Cerebellar nuclear complex (tissue), 1 donor: Measurements from ENCODE around the gene BSG.
"Not testable (repeated sequence)": the region's sequence is repeated elsewhere in the genome, so short reads cannot be mapped to it uniquely, and the experiment has no call there.

Experiments used
- DNase-seq, 2 experiments: peaks; one replicate each; lab custom pipeline; 2025; lab: John Stamatoyannopoulos, UW

The BSG gene

DNA sequence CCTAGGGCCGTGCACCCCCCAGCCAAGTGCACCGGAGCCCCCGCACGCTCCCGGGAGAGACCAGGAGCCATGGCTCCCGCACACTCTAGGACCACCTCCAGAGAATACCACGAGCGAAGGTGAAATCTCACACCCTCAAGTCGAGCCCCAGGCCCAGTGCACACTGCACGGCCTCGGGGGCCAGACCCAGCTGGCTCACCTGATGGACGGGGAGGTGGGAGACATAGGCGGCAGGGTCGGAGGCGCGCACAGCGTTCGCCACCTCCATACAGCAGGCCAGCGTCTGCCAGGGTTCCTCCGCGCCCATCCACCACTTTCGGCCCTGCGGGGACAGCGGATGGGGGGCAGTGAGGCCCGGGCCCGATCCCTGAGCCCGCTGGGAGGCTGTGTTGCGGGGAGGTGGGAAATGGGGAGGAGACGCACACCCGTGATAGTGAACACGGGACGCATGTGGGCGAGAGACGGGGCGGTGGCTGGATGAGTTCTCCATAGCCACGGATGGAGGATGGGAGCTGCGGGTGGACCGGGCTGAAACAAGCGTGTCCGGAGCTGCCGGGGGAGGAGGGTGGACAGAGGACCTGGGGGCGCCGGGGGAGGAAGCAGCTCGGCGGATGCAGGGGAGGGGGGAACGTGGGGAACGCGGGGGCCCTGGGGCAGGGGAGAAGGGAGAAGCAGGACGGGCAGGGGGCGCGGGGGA is 47.9 kb downstream of the BSG start:
- no peak for DNase-seq

DNA sequence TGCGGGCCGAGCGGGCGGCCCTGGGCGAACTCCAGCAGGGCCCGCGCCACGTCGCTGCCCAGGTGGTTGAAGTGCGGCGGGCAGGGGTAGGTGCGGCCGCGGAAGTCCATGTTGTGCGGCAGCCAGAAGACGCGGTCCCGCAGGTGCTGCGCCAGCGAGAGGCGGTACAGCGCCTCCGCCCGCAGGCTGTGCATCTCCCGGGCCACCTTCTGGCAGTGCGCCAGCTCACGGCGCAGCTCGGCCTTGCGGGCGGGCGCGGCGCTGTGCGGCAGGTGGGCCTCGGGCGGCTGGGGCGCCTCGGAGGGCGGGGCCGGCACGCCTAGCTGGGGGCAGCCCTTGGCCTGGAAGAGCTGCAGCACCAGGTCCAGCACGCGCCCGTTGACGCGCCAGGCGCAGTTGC is 48.8 kb downstream of the BSG start:
- DNase-seq, result not testable (repeated sequence)

- no peak for DNase-seq
Measured at GRCh38 chr19:621819-622218, 49.4 kb downstream of the BSG start.

DNA sequence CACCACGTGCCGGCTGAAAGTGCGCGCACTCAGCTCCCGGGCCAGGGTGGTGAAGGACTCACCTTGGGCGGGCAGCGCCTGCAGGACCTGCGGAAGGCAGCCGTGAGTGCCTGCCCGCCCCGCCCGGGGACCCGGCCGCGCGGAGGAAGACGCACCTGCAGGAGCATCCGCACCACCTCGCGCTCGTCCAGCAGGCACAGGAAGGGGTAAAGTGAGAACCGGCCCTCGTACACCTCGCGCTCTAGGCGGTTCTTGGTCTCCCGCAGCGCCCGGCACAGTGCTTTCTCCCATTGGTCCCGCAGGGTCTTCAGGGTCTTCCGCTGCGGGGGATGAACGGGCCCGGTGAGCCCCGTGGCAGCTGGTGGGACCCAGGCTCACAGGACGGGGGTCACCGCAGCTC is 50.3 kb downstream of the BSG start:
- DNase-seq, result no peak

- no peak for DNase-seq
Measured at GRCh38 chr19:623175-623916, 51.0 kb downstream of the BSG start.

DNA sequence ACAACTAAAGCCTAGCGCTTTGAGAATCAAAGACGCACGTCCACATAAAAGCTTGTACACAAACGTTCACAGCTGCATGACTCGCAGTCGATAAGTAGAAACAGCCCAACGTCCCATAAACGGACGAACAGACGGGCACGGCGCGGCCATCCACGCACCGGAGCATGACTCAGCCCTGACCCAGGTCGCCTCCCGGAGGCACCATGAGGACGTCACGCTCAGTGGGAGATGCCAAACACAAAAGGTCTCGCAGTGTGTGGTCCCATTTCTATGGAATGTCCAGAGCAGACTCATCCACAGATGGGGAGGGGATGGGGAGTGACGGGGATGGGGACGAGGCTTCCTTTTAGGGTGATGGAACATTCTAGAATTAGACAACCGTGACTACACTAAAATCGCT is 51.6 kb downstream of the BSG start:
- no peak for DNase-seq

GRCh38 chr19:624433-625109 is 52.2 kb downstream of the BSG start:
- DNase-seq, result no peak

- DNase-seq, result no peak
Measured at GRCh38 chr19:625257-625656, 52.9 kb downstream of the BSG start.

- not testable (repeated sequence) for DNase-seq
Measured at GRCh38 chr19:626566-626965, 54.2 kb downstream of the BSG start.

- no peak for DNase-seq
Measured at GRCh38 chr19:628168-628567, 55.8 kb downstream of the BSG start.

- not testable (repeated sequence) for DNase-seq
Measured at GRCh38 chr19:629515-629914, 57.1 kb downstream of the BSG start.

GRCh38 chr19:629961-630714 is 57.7 kb downstream of the BSG start:
- DNase-seq, result no peak

DNA sequence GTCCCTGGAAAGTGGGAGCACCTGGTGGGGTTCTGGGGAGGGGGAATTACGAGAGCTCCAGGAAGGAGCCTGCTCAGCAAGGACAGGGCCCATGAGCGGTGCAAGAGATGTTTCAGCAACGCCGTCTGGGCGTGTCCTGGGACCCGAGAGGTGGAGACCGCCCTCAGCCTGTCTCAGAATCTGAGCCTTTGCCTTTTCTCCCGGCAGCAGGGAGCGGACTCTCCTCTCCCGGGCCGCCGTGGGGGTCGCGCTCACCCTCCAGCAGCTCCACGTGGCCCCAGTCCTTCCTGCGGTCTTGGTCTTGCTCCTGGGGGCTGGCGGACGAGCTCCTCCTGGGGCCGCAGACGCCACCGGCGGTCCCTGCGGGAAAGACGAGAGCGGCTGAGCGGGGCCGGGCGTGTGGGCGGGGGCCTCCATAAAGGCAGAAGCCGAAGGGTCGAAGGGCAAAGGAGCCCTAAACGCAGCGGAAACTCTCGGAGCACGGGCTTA is 60.2 kb downstream of the BSG start:
- DNase-seq, result no peak
